ENCODE results near the gene ELMO2.

Gene ELMO2, protein sequence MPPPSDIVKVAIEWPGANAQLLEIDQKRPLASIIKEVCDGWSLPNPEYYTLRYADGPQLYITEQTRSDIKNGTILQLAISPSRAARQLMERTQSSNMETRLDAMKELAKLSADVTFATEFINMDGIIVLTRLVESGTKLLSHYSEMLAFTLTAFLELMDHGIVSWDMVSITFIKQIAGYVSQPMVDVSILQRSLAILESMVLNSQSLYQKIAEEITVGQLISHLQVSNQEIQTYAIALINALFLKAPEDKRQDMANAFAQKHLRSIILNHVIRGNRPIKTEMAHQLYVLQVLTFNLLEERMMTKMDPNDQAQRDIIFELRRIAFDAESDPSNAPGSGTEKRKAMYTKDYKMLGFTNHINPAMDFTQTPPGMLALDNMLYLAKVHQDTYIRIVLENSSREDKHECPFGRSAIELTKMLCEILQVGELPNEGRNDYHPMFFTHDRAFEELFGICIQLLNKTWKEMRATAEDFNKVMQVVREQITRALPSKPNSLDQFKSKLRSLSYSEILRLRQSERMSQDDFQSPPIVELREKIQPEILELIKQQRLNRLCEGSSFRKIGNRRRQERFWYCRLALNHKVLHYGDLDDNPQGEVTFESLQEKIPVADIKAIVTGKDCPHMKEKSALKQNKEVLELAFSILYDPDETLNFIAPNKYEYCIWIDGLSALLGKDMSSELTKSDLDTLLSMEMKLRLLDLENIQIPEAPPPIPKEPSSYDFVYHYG

DNA sequence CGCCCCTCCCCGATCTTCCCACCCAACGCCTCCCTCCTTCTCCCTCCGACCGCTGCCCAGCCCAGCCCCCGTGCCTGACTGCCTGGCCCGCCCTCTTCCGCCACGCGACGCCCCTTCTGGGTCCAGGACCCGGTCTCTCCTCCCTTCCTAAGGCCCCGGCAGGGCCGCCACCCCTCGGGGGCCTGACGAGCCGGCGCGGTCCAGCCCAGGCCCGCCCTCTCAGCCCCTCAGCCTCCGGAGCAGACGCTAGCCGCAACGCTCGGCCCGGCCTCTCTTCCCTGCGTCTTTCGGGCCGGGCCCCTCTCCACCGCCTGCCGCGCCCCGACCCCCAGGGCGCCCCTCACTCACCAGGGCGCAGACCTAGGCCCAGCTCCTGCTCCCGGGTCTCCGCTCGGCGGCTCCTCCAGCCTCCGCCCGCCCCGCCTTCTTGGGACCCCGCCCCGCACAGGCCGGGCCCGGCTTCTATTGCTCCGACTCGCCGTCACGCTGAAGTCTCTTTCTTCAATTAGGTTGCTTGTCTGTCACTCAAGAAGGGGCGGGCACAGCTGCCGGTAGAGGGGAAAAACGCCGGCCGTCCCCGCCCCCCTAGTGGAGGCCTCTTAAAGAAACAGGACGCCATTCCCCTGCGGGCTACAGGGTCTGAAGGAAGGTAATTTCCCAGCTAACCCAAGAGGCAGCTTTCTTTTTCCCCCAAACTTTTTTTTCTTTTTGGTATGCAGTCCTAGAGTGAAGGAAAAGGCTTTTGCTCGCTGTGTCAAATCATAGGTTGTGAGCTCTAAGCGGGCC is at the start of gene ELMO2:
Gene ELMO2 (minus strand): TSS at position 416 of the 786 bp plus-strand sequence. CDS start 12,133 bp downstream, outside the sequence.
- peak; percentile 92 for DNase-seq

DNA sequence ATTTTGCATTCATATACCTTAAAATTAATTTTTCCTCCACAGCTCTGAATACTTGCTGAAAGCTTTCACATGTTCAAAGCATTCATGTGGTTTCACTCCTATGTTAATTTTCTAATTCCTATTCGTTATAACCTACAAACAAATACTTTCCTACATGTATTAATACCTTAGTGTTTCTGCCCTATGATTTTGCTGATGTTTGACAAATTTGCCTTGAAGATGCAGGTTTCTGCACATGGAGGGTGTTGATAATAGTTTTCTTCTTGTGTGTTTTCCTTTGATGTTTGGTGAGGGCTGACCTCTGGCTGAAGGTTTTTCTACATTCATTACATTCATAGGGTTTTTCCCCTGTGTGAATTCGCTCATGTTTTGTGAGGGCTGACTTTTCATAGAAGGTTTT is 49.3 kb upstream of the ELMO2 start:
- DNase-seq, result no peak

DNA sequence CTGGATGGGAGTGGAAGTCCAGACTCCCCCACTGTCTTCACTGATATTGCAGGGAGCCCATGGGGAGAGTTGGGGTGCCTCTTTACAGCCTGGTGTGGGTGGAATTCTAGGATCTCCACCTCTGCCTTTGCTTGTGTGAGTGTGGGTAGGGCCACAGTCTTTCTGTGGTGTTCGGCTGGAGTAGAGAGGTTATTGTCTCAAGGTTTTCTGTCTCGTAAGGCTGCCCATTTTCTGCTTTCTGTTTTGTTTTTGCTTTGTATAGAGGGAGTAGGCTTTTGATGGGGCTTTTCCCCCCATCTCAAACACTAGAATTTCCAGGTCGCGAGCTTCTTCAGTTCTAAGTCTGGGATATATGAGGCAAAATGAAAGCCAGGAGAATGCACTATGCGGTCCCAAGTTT is 40.4 kb upstream of the ELMO2 start:
- DNase-seq, result no peak

DNA sequence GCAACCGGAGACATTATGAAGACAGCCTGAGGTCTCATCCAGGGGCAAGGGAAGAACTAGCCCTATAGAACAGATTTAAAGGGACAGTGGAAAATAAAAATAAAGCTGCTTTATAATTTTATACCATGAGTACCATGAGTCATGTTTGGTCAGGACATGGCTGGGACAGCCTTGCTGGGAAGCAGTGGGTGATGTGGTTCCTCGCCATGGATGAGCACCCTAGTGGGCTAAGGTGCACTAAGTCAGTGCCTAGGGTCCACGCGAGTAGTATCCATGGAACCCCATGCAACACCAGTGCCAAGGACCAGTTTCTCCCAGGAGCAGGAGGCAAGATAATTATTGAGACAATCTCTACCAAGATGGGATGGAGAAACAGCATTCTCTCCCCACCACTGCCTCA is 33.4 kb upstream of the ELMO2 start:
- DNase-seq, result no peak

DNA sequence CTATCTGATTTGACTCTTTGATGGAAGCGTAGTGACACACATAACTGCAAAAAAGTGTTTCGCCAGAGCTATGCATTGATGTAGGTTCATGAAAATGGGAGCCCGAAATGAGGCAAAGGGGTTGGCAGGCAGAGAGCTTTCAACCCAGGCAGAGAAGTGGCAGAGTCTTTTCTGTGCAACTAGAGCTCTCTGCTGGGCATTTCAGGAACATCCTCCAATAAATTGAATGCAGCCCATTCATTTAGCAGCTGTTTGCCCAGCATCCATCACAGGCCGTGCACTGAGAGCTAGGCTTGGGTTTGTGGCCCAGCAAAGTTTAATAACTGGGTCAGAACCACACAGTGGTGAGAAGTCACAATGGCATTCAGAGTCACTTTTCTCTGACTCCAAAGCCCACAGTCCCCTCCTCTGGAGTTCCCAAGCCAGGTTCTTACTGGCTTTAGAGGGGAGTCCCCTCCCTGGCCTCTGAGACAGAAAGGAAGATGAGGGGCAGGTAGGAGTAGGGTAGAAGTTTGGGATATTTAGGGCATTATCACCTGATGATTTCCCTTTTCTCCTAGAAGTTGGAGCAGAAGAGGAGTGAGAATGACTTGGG is 31.8 kb upstream of the ELMO2 start:
- no peak for DNase-seq

DNA sequence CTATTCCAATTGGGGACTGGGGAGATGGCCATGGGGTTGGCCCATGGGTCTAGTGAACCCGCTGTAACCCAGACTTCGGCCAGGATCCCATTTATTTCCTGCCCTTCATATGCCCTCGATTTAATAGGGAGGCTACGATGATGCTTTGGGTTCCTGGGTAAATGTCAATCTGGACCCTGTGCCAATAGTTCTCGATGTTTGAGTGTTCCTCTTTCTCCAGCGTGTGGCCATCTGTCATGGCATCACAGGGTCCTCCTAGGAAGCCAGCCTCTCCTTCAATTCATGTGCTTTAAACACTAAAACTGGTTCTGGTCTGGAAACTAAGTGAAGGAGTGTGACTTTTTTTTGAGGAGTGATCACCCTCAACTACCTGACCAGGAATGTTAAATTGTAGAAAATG is 28.7 kb upstream of the ELMO2 start:
- no peak for DNase-seq

DNA sequence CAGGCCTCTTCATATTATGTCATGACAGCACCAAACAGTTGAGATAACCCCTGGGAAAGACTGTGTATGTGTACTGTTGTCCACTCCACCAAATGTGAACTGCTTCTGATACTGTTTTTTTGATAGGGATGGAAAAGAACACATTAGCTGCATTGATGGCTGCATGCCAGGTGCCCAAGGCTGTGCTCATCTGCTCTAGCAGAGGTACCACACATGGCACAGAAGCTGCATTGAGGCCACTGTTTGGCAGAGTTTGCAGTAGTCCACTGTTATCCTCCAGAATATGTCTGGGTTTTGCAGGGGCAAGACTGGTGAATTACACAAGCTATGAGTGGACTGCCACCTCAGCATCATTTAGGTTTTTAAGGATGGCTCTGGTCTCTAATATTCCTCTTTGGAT is 28.2 kb upstream of the ELMO2 start:
- no peak for DNase-seq

DNA sequence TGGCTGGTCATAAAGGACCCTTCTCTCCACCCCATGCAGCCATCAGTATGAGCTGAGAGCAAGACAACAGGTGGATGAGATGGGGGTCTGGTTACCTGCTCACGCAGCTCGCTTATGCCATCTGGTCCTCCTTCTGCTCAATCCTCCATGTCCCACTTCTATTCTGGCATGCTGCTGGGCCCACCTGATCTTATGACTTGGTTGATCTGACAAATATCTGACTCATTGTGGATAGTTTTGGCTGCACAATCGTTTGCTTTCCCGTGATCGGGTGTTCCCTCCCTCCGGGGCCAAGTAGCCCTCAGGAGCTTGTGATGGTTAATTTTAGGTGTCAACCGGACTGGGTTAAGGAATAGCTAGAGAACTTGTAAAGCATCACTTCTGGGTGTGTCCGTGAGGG is 26.6 kb upstream of the ELMO2 start:
- DNase-seq, result no peak

DNA sequence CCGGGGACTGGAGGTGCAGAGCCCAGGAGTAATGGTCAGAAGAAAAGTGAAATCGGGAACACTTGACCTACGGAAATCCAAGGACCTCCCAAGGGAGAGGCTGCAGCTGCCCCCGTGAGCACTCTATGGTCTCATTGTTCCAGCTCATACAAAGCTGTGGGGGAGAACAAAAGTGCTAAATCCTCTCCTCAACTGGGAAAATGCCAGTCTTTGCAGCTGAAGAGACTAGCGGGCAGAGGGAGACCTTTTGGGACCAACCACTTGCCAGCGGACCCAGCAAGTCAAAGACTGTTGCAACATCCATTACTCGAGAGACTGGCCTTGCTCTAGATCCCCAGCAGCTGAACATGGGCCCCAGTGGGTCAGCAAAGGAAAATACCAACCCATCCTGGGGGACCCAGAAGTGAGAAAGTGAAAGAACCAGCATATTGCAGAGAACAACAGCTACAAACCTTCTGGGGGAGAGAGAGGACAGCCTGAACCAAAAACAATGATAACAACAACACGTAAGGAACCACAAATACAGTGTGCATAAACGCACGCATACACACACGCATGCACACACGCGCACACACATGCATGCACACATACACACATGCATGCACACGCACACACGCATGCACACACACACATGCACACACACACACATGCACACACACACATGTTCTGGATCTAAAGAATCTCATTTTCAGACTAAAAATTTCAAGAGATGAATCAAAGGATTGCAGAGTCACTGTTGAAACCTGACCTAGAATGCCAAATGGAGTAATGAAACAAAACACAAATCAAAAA is 24.7 kb upstream of the ELMO2 start:
- no peak for DNase-seq

DNA sequence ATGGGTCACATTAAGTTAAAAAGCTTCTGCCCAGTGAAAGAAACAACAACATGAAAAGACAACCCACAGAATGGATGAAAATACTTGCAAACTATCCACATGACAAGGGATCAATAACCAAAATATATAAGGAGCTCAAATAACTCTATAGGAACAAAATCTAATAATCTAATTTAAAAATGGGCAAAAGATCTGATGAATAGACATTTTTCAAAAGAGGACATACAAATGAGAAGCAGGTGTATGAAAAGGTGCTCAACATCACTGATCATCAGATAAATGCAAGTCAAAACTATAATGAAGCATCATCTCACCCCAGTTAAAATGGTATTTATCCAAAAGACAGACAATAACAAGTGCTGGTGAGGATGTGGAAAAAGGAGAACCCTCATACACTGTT is 21.0 kb upstream of the ELMO2 start:
- no peak for DNase-seq

DNA sequence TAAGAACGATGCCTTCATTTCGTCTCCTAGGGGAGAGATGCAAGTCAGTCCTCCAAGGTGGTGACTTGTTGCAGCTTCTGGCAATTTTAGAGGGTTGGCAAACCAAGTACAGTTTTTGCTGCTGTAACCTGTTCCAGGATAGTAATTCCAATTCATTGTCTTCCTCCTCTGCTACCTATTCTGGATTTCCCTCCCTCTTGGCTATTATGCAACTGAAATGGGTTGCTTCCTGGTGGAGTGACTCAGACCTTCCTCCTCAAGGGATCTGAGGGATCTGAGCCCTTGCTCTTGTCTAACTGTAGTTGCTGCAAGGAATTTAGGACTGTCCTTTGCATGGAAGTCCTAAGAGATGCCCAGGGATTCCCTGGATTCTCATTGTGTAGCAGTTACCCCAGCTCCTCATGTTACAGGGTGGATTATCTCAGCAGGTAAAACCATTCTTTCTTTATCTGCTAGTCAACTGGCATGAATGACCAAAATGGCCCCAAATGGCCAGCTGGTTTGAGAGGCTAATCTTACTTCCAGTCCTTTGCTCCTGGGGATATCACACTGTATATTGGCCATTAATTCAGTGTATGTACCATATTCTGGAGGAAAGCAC is 17.6 kb upstream of the ELMO2 start:
- no peak for DNase-seq

DNA sequence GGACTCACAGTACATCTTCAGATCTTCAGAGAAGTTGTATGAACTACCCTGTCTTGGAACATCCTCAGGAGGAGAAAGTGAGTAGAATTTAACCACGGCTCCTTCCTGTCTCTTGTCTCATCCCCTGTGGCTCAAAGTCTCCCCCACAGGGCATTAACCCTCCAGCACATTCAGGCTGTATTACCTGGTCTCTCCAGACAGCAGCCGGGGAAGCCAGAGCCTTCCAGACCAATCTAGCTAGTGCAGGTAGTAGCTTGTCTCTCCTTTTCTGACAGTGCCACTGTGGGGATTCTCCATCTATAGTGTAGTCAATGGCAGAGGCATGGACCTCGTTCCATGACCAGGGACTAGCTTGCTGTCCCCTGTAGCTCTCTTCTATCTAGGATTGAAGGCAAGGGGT is 16.9 kb upstream of the ELMO2 start:
- DNase-seq, result no peak

DNA sequence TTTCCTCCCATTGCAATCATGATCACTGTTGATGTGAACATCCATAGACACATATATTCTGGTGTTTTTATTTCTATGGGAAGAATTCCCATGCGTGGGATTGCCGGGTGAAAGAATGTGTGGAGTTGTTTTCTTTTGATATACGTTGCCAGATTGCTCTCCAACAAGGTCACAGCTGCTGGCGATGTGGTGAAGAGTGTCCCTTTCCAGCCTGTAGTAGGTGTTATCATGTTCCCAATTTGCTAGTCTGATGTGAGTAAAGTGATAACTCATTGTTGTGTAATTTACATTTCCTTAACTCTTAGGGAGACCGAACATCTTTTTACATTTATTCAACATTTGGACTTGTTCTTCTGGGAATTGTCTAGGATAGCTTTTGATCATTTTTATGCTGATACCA is 14.5 kb upstream of the ELMO2 start:
- DNase-seq, result no peak

DNA sequence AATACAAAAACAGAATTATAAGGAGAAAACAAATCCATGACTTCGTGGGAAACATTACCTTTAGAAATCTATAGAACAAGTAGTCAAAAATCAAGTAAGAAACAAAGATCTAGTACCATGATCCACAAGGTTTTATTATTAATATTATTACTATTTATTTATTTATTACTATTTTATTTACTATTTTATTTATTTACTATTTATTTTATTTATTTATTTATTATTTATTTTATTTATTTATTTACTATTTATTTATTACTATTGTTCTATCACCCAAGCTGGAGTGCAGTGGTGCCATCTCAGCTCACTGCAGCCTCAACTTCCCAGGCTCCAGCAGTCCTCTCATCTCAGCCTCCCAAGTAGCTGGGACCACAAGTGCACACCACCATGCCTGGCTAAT is 13.5 kb upstream of the ELMO2 start:
- DNase-seq, result no peak

DNA sequence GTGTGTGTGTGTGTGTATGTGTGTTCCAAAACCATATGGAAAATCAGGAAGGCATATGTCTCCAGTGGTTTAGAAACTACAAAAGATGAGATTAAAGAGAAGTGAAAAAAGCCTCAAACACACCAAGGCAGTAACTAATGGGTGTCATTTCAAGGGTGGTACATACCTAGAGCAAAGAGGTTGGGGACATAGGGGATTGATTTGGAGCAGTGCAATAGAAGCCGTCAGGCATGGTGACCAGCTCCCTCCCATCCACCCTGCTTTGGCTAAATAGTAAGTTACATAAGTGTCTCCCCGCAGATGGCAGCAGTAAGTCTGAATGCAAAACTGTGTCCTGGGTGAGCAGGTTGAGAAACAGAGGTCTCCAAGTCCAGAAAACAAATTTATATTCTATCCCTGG is 10.4 kb upstream of the ELMO2 start:
- DNase-seq, result no peak

DNA sequence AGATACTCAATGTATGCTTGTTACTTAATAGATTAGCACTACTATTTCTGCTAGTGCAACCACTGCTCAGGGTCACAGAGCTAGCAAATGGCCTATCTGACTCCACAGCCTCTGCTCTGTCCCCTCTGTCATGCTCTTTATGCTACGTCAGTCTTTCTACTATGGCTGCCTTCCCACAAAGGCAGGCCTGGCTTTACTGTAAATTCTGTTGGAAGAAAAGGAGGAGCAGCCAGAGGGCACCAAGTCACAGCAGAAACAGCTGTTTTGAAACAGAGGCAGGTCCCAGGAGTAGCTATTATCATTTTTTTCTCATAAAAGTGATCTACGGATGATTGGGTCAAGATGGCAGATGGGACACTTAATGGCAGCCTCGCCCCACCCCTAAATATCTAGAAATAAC is 10.0 kb upstream of the ELMO2 start:
- no peak for DNase-seq

DNA sequence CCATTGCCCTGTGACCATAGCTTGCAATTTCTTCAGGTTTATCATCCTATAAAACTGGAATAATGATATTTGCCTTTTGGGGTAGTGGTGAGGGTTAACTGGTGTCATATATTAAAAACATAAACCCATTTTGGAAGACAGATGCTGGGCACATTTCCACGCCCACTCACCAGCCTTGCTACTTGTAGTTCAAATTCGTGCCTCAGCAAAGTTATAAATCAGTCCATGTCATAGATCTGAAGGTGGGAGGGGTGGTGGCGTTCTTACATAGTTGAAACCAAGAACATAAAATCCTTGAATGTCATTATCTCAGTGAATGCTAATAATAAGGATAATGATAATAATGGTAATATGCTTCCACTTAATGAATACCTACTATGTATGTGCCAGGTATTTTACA is 9.4 kb upstream of the ELMO2 start:
- DNase-seq, result no peak

DNA sequence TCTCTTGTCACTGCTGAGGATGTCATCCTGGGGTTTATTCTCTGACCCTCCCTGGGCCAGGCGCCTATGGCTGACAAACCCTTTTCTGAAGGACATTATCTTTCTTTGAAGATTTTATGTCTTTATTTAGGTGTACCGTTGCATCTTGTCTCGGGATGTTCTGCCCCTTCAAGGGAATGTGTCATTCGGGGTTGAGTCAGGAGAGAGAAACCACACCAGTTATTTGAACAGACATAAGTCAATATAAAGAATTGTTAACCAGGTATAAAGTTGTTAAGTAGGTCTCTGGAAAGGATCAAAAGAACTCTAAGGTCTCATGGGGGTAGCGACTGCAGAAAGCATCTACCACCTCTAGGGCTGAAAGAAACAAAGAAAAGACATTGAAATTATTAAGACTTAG is 8.2 kb upstream of the ELMO2 start:
- no peak for DNase-seq

DNA sequence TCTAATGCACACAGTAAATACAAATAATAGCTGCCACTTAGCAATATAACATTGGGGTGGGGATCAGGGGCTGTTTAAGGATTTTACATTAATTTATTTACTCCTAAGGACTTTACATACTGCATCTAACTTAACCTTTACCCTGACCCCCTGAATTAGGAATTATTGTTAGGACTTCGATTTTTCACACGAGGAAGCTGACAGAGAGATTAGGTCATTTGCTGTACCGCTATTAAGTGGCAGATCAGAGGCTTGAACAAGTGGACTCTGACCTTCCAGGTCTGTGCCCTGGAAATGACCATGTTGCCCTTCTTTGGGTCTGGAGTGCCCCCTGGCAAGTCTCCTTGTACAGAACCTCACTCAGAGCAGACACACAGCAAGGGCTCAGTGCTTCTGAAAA is 5.2 kb upstream of the ELMO2 start:
- DNase-seq, result no peak

DNA sequence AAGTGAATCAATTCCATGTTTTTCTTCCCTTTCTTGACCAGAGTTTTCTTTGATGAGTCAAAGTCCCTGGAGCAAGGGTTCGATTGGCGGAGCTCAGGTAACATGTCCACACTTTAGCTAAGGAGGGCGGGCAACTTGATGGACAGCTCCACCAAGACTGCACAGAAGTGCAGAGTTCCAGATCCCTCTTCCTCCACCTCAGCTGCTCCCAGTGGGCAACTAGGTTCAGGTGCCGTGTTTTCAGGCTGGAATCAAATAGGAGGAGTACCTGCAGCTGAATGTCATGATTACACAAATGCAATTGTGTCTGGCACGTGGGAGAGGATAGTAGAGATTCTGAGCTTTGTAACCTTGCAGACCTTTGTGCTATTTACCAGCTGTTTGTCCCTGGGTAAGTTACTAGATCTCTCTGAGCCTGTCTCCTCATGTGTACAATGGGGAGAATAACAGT is 1.9 kb upstream of the ELMO2 start:
- no peak for DNase-seq

DNA sequence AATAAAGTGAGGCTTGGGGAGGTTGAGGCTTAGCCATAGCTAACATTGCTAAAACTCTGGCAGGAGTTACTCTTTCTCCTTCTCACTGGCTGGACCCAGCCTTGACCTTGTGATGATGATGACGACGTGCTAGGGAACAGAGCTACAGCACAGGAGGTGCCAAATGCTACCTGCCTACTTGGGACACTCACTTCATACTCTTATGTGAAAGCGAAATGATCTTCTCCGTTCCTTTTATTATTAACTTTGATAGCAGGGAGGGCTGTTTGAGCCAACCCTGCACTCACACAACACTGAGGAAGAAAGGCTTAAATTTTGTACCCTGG is 1.2 kb upstream of the ELMO2 start:
- DNase-seq, result no peak

DNA sequence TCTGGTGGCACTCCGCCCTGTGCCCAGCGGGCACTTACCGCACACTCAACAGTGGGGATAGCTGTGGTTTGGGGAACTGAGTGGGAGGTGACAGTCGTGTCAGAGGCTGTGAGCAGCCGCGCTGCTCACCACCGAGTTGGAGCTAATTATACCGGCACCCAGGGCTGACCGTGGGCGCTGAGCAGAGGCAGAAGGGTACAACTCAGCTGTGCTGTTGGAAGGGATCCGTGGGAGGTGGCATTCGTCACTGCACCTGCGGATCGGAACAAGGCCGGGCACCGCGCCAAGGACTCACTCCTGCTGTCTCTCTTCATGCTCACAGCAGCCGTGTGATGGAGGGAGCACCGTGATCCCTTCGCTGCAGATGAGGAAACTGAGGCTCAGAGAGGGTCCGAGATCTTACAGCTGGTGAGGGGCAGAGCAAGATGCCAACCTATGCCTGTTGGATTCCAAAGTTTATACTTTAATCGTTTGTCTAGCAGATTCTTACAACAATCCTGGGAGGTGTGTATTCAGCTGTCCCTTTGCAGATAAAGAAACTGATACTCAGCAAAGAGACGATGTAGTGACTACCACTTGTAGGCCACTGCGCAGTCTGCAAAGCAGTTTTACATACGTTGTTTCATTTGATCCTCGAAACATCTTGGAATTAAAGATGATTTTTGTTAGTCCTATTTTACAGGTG is 713 bp upstream of the ELMO2 start:
- DNase-seq, result peak; percentile 69

Data from activated effector memory CD4-positive, alpha-beta T cell treated with Interleukin-2 at 50 U/mL for 16 hours (primary cell).